CD14-positive monocyte (primary cell): ENCODE results near the gene STK4. TPM values are rescaled to one million over a fixed set of nuclear protein-coding genes. Genes with fewer than 3 reads are reported as not detected.

ENCODE experiments used
- DNase-seq, 3 donors: peaks; one replicate each; pipeline ENCODE4 v3.0.0-alpha.2; 2011 to 2022
- H2AFZ ChIP-seq: 2 replicates; pipeline ENCODE4 v1.6.0; 2012; ENCODE audit warnings: mild to moderate bottlenecking, low read depth, low read length, inconsistent platforms; ENCODE audit not compliant: insufficient read depth, poor library complexity, severe bottlenecking
- H3K27ac ChIP-seq, 2 donors: 1 replicate in 1 of 2; 2 replicates in 1 of 2; pipeline ENCODE4 v1.5.1; 2012 to 2013; ENCODE audit warnings: low read length in 2 of 2, control low read depth in 1 of 2, inconsistent platforms in 1 of 2, low read depth in 1 of 2, mild to moderate bottlenecking in 1 of 2
- H3K27me3 ChIP-seq, 2 donors: one replicate each; pipeline versions ENCODE4 v1.6.0 to v1.6.1; 2011 to 2013; ENCODE audit warnings: low read length in 2 of 2; ENCODE audit not compliant: control insufficient read depth in 2 of 2, insufficient read depth in 2 of 2
- H3K36me3 ChIP-seq, 2 donors: replicated peaks in 1 of 2; 1 replicate in 1 of 2; 2 replicates in 1 of 2; pipeline versions ENCODE4 v1.5.1 to v1.6.1; 2012 to 2013; ENCODE audit warnings: low read length in 2 of 2, control low read depth in 1 of 2, inconsistent platforms in 1 of 2, mild to moderate bottlenecking in 1 of 2; ENCODE audit not compliant: insufficient read depth in 2 of 2, control insufficient read depth in 1 of 2
- H3K4me1 ChIP-seq, 2 donors: 1 replicate in 1 of 2; 2 replicates in 1 of 2; pipeline versions ENCODE4 v1.5.1 to v1.6.1; 2012 to 2013; ENCODE audit warnings: low read length in 2 of 2, control low read depth in 1 of 2, inconsistent platforms in 1 of 2, mild to moderate bottlenecking in 1 of 2, moderate library complexity in 1 of 2; ENCODE audit not compliant: insufficient read depth in 2 of 2, control insufficient read depth in 1 of 2
- H3K4me2 ChIP-seq: replicated peaks from 2 replicates; pipeline ENCODE3; 2012; ENCODE audit warnings: low read length, moderate library complexity, mild to moderate bottlenecking; ENCODE audit not compliant: poor library complexity, severe bottlenecking; ENCODE audit errors: extremely low read depth
- H3K4me3 ChIP-seq, 3 experiments: fragments of 200-600 bp in 1 of 3; sonication (generic) in 1 of 3; replicated peaks in 1 of 3; 1 replicate in 2 of 3; 2 replicates in 1 of 3; pipeline ENCODE4 v1.5.1; 2011 to 2013; ENCODE audit warnings: low read length in 3 of 3, mild to moderate bottlenecking in 3 of 3, control low read depth in 2 of 3, low read depth in 2 of 3, inconsistent platforms in 1 of 3, moderate library complexity in 1 of 3
- H3K79me2 ChIP-seq: 2 replicates; pipeline ENCODE4 v1.6.0; 2012; ENCODE audit warnings: mild to moderate bottlenecking, control low read depth, inconsistent platforms, low read length, moderate library complexity; ENCODE audit not compliant: insufficient read depth
- H3K9ac ChIP-seq: 2 replicates; pipeline ENCODE4 v1.6.0; 2017; ENCODE audit warnings: low read length, mild to moderate bottlenecking; ENCODE audit not compliant: insufficient read depth, poor library complexity, severe bottlenecking
- H3K9me3 ChIP-seq, 2 donors: replicated peaks in 1 of 2; 1 replicate in 1 of 2; 2 replicates in 1 of 2; pipeline versions ENCODE4 v1.5.1 to v1.6.1; 2012 to 2013; ENCODE audit warnings: low read length in 2 of 2, control low read depth in 1 of 2; ENCODE audit not compliant: control insufficient read depth in 1 of 2, insufficient read depth in 1 of 2
- H4K20me1 ChIP-seq: 2 replicates; pipeline ENCODE4 v1.6.0; 2012; ENCODE audit warnings: mild to moderate bottlenecking, low read length, control low read depth, moderate library complexity; ENCODE audit not compliant: insufficient read depth
- H3K27ac Mint-ChIP-seq, 7 donors: one replicate each; pipeline ENCODE4 v1.8.0; 2020; ENCODE audit warnings: mild to moderate bottlenecking in 7 of 7, mixed read lengths in 7 of 7, moderate library complexity in 6 of 7, inconsistent platforms in 2 of 7
- H3K27me3 Mint-ChIP-seq, 3 donors: one replicate each; pipeline ENCODE4 v1.8.0; 2021 to 2022; ENCODE audit warnings: low read depth in 3 of 3, mild to moderate bottlenecking in 3 of 3, mixed read lengths in 3 of 3, moderate library complexity in 3 of 3, inconsistent platforms in 1 of 3
- H3K36me3 Mint-ChIP-seq, 2 donors: one replicate each; pipeline ENCODE4 v1.8.0; 2020; ENCODE audit warnings: mixed read lengths in 2 of 2, inconsistent platforms in 1 of 2, mild to moderate bottlenecking in 1 of 2
- H3K4me1 Mint-ChIP-seq: one replicate; pipeline ENCODE4 v1.8.0; 2020; ENCODE audit warnings: mild to moderate bottlenecking, mixed read lengths
- H3K4me3 Mint-ChIP-seq, 2 donors: one replicate each; pipeline ENCODE4 v1.8.0; 2020; ENCODE audit warnings: mild to moderate bottlenecking in 2 of 2, mixed read lengths in 2 of 2, moderate library complexity in 1 of 2
- H3K9me3 Mint-ChIP-seq, 7 donors: one replicate each; pipeline ENCODE4 v1.8.0; 2020 to 2022; ENCODE audit warnings: mixed read lengths in 7 of 7, mild to moderate bottlenecking in 6 of 7, moderate library complexity in 6 of 7, inconsistent platforms in 2 of 7
- WGBS: methylation state at CpG from one replicate; pipeline ENCODE4 v1.1.5; 2013; ENCODE audit warnings: missing lambda C conversion rate; ENCODE audit not compliant: insufficient coverage; 5-methylcytosine and 5-hydroxymethylcytosine counted together
- intact Hi-C, 2 donors: fragments of 100-400 bp; cut with micrococcal nuclease; formaldehyde crosslinking; loops; one replicate each; pipeline versions ENCODE4 v1.15.0 to v1.15.1; 2023
- polyA plus RNA-seq, 3 donors: library from polyadenylated mRNA; depleted of rRNA in 1 of 3; unstranded in 2 of 3; stranded (reverse) in 1 of 3; fragments of 300-500 nt in 2 of 3; fragments of >200 nt in 1 of 3; fragmentation: Illumina TruSeq in 2 of 3; gene quantifications; 1 replicate in 2 of 3; 2 replicates in 1 of 3; pipeline ENCODE4 v1.2.3, GENCODE V29; 2012 to 2021
- TF ChIP-seq, protein P1 (sequence below): fragments of 200-600 bp; IDR thresholded peaks from one replicate; pipeline ENCODE4 v1.8.0; 2022; ENCODE audit warnings: antibody characterized with exemption, mild to moderate bottlenecking

The STK4 gene
- polyA plus RNA-seq, 3 donors = 53.0 to 123 (median 69.9) TPM

DNA sequence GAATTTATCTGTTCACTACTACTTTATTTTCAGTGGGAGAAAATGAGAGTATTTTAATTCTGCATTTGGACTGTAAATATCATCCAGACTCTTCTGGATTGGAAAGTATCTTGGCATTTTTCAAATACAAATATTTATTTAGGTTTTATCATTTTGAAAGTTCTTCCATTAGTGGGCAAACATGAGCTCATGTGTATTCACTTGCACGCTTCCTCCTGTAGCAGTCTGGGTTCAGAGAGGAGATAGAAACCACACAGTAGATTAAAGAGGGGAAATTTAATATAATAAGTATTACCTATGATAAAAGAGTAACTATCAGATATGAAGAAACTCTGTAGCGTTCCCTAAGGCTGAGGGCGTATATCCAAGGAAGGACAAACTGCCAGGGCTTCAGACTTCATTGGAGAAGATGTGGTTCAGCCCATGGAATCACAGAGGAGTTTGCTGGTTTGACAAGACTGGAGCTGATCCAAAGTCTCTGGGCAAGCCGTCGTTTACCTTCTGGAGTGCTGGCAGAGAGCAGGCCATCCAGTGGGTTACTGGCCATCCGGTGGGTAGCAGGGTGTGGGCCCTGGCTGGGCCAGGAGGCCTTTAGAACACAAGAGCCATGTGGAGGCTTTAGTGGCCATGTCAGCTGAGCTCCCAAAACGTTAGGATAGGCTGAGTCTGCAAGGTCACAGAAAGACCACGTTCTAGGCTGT, 90.3 kb downstream of the STK4 start:
- Mint-ChIP-seq H3K36me3 (peaks cover 79 to 90% of the 10 kb centered on the region in 2 donors), H3K4me3 (no peak overlapping the region), H3K27ac (no peak overlapping the region), H3K27me3 (no peaks in the 10 kb centered on the region), H3K4me1 (peaks cover 7% of the 10 kb centered on the region), H3K9me3 (no peaks in the 10 kb centered on the region)
- no peak overlapping the region for H3K9ac ChIP-seq
- TF ChIP-seq, protein P1, sequence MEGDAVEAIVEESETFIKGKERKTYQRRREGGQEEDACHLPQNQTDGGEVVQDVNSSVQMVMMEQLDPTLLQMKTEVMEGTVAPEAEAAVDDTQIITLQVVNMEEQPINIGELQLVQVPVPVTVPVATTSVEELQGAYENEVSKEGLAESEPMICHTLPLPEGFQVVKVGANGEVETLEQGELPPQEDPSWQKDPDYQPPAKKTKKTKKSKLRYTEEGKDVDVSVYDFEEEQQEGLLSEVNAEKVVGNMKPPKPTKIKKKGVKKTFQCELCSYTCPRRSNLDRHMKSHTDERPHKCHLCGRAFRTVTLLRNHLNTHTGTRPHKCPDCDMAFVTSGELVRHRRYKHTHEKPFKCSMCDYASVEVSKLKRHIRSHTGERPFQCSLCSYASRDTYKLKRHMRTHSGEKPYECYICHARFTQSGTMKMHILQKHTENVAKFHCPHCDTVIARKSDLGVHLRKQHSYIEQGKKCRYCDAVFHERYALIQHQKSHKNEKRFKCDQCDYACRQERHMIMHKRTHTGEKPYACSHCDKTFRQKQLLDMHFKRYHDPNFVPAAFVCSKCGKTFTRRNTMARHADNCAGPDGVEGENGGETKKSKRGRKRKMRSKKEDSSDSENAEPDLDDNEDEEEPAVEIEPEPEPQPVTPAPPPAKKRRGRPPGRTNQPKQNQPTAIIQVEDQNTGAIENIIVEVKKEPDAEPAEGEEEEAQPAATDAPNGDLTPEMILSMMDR = no peak
- H3K4me2 ChIP-seq = no peak overlapping the region
- H3K9me3 ChIP-seq = no peaks in the 10 kb centered on the region
- DNase-seq = no peak
- no peaks in the 10 kb centered on the region for H3K27me3 ChIP-seq
- no peak overlapping the region for H3K27ac ChIP-seq
- no peaks in the 10 kb centered on the region for H3K4me1 ChIP-seq
- H3K36me3 ChIP-seq = peaks cover 61 to 98% of the 10 kb centered on the region in 2 donors
- intact Hi-C loops = no loop called here
- no peak overlapping the region for H2AFZ ChIP-seq
- H3K79me2 ChIP-seq = peaks cover 45% of the 10 kb centered on the region
- H3K4me3 ChIP-seq = no peak overlapping the region
- WGBS = 94% methylated on average over 6 of the region's 8 CpGs
- peaks cover 100% of the 10 kb centered on the region for H4K20me1 ChIP-seq

- intact Hi-C loops = no loop called here
- no peak overlapping the region for H3K4me3 Mint-ChIP-seq
- Histone ChIP-seq H3K27ac (no peak overlapping the region), H3K4me2 (no peak overlapping the region), H3K79me2 (peaks cover 51% of the 10 kb centered on the region), H2AFZ (no peak overlapping the region), H3K9ac (no peak overlapping the region), H3K4me1 (no peaks in the 10 kb centered on the region), H4K20me1 (peaks cover 100% of the 10 kb centered on the region), H3K36me3 (peaks cover 54 to 94% of the 10 kb centered on the region in 2 donors), H3K4me3 (no peak overlapping the region), H3K27me3 (no peaks in the 10 kb centered on the region), H3K9me3 (no peaks in the 10 kb centered on the region)
- H3K27me3 Mint-ChIP-seq = no peaks in the 10 kb centered on the region
- no peak overlapping the region for H3K27ac Mint-ChIP-seq
- no peaks in the 10 kb centered on the region for H3K4me1 Mint-ChIP-seq
- H3K9me3 Mint-ChIP-seq = no peaks in the 10 kb centered on the region
- TF ChIP-seq, protein P1 = no peak
- DNase-seq = no peak
- no CpG with 5 or more reads among the region's 4 CpGs for WGBS
- peaks cover 75 to 91% of the 10 kb centered on the region in 2 donors for H3K36me3 Mint-ChIP-seq
These were observed 92.0 kb downstream of the STK4 start for GRCh38 chr20:45058168-45058850.
